Right forelimb (tissue), 1 donor: ENCODE measurements around the gene DHRS3.
"Not testable (repeated sequence)": the region's sequence is repeated elsewhere in the genome, so short reads cannot be mapped to it uniquely, and the experiment has no call there.

Source experiments
- DNase-seq: peaks from one replicate; pipeline ENCODE4 v3.0.0-alpha.2; 2018

Gene DHRS3

GRCh38 chr1:12537294-12537693 lies 80.7 kb downstream of the DHRS3 start:
- no peak for DNase-seq

- no peak for DNase-seq
Measured at GRCh38 chr1:12536023-12536639, 81.9 kb downstream of the DHRS3 start.

GRCh38 chr1:12532405-12533315 lies 85.3 kb downstream of the DHRS3 start:
- no peak for DNase-seq

- no peak for DNase-seq
Measured at GRCh38 chr1:12531179-12531499, 86.9 kb downstream of the DHRS3 start.

- no peak for DNase-seq
Measured at GRCh38 chr1:12530462-12531178, 87.4 kb downstream of the DHRS3 start.

- no peak for DNase-seq
Measured at GRCh38 chr1:12529640-12530174, 88.3 kb downstream of the DHRS3 start.

- no peak for DNase-seq
Measured at GRCh38 chr1:12528021-12528852, 89.8 kb downstream of the DHRS3 start.

- no peak for DNase-seq
Measured at GRCh38 chr1:12527564-12527963, 90.4 kb downstream of the DHRS3 start.

GRCh38 chr1:12525311-12526181 lies 92.5 kb downstream of the DHRS3 start:
- no peak for DNase-seq

- no peak for DNase-seq
Measured at GRCh38 chr1:12524266-12524665, 93.7 kb downstream of the DHRS3 start.

- not testable (repeated sequence) for DNase-seq
Measured at GRCh38 chr1:12522780-12523179, 95.2 kb downstream of the DHRS3 start.

GRCh38 chr1:12521096-12521495 lies 96.9 kb downstream of the DHRS3 start:
- no peak for DNase-seq

GRCh38 chr1:12519693-12520364 lies 98.2 kb downstream of the DHRS3 start:
- no peak for DNase-seq

GRCh38 chr1:12518931-12519692 lies 98.9 kb downstream of the DHRS3 start:
- peak; percentile 73 for DNase-seq
